Measurements from ENCODE around the gene PHF23.
A peak's percentile ranks its signal among the peaks of the same experiment; 100 is the strongest.

The PHF23 gene

DNA sequence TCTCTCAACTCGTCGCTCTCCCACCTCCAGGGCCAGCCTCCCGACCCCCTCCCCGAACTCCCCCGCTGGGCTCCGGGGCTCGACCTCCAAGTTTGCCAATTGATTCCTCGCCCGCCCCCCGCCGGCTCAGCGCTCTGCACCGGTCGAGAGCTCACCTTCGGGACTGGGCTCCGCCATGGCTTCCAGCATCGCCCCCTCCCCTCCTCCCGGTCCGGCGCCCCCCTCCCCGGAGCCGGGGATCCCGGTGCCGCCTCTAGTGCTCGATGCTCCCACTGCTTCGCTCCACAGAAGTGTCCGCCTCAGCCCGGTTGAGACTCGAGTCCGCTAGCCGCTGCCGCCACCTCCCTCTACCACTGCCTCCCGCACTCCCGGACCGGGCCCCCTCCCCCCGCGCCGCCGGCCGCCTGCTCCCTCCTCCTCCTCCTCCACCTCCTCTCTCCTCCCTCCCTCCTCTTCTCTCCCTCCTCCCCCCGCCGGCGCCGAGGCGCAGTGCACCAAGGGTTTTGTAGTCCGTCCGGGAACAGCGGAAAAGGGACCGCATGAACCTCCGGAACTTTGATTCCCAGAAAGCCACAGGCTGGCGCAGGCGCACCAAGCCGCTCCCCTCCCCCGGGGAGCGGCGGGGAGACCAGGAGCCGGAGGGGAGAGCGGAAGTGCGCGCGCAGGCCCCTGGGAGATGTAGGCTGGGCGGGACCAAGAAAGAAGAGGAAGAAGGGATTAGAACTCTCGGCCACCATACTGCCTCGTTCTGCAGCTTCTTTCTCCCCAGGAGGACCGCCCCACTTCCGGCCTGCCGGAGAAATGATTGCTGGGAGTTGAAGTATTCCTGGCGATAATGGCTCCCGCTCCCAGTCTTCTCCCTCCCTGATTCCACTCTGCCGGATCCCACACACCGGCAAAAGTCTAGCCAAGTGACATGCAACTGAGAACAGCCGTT is at the start of gene PHF23:
TSS of gene PHF23 (minus strand) at position 367 of the 937 bp plus-strand sequence. CDS start at position 189, 178 bp downstream.
- peak; percentile 93 to 96 for DNase-seq (ENCODE audit: low read depth in 2 of 2, low spot score in 1 of 2)

DNA sequence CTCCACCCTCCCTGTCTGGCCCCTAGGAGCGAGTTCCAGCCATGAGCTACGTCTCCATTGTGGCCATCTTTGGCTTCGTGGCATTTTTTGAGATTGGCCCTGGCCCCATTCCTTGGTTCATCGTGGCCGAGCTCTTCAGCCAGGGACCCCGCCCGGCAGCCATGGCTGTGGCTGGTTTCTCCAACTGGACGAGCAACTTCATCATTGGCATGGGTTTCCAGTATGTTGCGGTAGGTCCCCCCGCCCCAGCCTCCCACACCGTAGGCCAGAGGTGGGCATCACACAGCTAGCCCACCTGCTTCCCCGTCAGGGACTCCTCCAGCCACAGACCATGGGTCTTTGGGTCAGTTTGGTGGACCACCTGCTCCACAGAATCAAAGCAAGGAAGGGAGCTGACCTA is 46.4 kb upstream of the PHF23 start:
- DNase-seq (ENCODE audit: low read depth in 2 of 2, low spot score in 1 of 2) = no peak

DNA sequence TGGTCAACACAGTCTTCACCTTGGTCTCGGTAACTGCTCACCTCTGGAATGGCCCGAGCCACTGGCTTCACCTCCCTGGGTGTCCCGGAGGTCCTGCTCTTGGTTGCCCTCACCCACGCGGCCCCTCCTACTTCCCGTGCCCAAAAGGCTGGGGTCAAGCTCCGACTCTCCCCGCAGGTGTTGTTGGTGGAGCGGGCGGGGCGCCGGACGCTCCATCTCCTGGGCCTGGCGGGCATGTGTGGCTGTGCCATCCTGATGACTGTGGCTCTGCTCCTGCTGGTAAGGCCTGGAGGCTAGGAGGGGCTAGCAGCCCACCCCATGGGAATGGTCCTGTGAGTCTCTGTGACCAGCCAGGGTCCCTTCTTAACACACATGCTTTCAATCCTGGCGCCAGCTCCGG is 45.7 kb upstream of the PHF23 start:
- no peak for DNase-seq (ENCODE audit: low read depth in 2 of 2, low spot score in 1 of 2)

DNA sequence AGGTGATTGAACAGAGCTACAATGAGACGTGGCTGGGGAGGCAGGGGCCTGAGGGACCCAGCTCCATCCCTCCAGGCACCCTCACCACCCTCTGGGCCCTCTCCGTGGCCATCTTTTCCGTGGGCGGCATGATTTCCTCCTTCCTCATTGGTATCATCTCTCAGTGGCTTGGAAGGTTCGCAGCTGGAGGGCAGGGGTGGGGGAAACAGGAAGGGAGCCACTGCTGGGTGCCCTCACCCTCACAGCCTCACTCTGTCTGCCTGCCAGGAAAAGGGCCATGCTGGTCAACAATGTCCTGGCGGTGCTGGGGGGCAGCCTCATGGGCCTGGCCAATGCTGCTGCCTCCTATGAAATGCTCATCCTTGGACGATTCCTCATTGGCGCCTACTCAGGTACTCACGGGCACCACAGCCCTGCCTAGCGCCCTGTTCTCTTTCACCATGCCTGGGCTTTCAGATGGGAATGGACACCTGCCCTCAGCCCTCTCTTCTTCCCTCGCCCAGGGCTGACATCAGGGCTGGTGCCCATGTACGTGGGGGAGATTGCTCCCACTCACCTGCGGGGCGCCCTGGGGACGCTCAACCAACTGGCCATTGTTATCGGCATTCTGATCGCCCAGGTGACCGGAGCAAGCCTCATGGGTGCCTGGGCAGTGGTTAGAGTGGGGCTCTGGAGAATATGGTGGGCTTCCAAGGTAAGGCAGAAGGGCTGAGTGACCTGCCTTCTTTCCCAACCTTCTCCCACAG is 44.4 kb upstream of the PHF23 start:
- no peak for DNase-seq (ENCODE audit: low read depth in 2 of 2, low spot score in 1 of 2)

DNA sequence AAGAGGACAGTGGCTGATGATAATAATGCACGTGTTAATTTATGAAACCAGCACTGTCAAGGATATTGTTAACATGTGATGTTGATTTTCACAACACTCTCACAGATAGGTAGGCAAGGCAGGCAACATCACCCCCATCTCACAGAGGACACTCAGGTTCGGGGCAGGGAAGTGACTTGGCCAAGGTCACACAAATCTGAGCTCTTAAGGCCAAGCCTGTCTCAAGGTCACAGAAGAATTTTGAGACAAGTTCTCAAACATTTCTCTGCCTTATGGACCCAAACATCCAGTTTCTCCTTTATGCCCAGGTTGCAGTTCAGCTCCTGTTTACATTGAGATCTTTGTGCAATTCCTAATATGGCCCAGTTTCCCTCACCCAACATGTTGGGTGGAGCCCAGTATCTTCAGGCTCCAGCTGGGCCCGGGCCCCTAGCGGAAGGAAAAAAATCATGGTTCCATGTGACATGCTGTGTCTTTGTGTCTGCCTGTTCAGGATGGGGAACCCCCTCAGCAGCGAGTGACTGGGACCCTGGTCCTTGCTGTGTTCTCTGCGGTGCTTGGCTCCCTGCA is 43.6 kb upstream of the PHF23 start:
- DNase-seq (ENCODE audit: low read depth in 2 of 2, low spot score in 1 of 2) = no peak

DNA sequence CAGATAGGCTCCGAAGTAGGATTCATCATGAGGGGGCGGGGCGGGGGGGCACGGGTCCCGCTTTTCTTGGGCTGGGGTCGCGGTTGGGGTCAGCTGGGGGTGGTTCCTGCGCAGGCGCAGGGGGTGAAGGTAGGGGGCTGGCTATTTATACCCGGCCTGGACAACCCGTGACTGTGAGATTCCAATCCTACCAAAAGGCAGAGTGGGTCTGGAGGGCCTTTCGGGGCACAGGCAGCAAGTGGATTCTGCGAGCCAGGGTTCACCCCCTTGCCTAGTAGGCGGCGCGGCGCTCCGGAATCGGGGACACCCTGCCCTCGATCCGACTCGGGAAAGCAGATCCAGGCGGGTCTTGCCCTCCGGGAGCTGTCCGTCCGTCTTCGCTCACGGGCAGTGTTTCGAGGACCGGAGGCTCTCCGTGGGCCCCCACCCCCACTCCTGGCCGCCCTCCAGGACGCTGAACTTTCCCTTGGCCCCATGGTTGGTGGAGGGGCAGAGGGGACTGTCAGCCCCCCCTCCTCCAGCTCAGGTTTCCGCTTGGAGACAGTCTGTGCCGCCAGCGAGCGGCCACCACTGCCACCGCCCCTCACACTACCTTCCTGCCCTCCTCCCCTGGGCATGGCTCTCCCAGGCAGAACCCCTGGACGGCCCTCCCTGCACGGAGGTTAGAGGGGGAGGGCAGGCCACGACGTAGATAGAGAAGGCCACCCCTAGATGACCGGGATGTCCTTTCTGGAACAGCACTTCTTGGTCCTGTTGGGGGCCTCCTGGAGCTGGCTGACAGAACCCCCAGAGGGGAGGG is 42.9 kb upstream of the PHF23 start:
- no peak for DNase-seq (ENCODE audit: low read depth in 2 of 2, low spot score in 1 of 2)

DNA sequence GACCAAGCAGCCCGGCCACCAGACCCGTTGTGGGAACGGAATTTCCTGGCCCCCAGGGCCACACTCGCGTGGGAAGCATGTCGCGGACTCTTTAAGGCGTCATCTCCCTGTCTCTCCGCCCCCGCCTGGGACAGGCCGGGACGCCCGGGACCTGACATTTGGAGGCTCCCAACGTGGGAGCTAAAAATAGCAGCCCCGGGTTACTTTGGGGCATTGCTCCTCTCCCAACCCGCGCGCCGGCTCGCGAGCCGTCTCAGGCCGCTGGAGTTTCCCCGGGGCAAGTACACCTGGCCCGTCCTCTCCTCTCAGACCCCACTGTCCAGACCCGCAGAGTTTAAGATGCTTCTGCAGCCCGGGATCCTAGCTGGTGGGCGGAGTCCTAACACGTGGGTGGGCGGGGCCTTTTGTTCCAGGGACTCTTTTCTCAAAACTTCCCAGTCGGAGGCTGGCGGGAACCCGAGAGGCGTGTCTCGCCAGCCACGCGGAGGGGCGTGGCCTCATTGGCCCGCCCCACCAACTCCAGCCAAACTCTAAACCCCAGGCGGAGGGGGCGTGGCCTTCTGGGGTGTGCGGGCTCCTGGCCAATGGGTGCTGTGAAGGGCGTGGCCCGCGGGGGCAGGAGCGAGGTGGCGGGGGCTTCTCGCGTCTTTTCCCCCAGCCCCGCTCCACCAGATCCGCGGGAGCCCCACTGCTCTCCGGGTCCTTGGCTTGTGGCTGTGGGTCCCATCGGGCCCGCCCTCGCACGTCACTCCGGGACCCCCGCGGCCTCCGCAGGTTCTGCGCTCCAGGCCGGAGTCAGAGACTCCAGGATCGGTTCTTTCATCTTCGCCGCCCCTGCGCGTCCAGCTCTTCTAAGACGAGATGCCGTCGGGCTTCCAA is 42.1 kb upstream of the PHF23 start, which contains the start of gene SLC2A4:
TSS of gene SLC2A4 (plus strand) at position 645 of the 879 bp plus-strand sequence. CDS start at position 862, 217 bp downstream.
- peak in 1 of 2 donors; percentile 57 for DNase-seq (ENCODE audit: low read depth in 2 of 2, low spot score in 1 of 2)

DNA sequence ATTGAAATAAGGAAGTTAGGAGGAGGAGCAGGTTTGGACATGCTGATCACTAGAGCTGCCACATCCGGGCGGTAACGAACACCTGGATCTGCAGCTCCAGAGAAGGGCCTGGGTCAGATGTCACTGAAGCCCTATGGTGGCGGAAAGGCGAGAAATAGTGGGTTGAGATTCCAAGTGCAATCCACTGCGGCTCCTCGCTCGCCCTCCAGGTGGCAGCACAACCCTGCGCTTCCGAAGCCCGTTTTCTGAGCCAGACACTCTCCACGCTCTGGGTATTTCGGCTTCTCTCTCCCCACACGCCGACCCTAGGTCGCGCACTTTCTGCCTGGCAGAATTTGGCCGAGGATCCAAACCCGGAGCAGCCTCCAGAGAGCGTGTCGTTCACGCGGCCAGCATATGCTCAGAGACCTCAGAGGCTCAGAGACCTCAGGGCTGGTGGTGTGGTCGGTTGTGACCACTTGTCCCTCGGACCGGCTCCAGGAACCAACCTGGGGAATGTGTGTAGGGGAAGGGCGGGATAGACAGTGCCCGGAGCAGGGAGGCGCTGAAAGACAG is 41.3 kb upstream of the PHF23 start:
- DNase-seq (ENCODE audit: low read depth in 2 of 2, low spot score in 1 of 2) = peak; percentile 61 to 71

DNA sequence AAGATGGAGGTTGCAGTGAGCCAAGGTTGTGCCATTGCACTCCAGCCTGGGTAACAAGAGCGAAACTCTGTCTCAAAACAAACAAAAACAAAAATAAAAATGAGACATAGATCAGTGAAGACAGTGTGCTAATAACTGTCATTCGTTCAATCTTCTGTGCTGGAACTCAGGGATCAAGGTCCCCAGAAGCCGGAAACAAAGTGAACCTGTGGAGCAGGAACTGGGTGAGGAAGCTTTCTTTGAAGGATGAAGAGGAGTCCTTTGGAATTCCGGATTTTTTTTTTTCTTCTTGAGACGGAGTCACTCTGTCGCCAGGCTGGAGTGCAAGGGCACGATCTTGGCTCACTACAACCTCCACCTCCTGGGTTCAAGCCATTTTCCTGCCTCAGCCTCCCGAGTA is 40.2 kb upstream of the PHF23 start:
- no peak for DNase-seq (ENCODE audit: low read depth in 2 of 2, low spot score in 1 of 2)

DNA sequence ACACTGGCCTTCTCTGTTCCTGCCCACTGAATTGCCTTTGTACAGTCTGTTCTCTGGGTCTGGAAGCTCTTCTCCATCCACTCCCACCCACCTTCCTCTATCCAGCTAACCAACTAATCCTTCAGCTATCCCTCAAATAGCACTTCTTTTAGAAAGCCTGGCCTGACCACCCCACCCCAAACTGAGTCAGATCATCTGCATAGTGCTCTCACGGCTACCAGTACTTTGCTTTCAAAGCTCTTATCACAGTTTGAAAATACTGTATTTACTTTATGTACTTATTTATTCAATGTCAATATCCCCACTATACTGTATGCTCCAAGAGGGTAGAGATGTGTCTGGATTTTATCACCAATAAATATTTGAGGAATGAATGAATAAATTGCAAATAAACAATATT is 27.5 kb upstream of the PHF23 start:
- no peak for DNase-seq (ENCODE audit: low read depth in 2 of 2, low spot score in 1 of 2)

DNA sequence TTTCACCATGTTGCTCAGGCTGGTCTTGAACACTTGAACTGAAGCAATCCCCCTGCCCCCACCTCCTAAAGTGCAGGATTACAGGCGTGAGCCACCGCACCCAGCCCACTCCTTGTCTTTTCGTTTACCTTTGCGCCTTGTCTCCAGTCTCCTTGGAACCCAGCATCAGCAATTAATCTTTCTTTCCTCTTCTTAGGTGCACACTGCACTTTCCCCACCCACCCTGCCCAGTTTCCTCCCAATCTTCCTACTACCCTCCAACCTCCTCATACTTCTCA is 24.5 kb upstream of the PHF23 start:
- no peak for DNase-seq (ENCODE audit: low read depth in 2 of 2, low spot score in 1 of 2)

DNA sequence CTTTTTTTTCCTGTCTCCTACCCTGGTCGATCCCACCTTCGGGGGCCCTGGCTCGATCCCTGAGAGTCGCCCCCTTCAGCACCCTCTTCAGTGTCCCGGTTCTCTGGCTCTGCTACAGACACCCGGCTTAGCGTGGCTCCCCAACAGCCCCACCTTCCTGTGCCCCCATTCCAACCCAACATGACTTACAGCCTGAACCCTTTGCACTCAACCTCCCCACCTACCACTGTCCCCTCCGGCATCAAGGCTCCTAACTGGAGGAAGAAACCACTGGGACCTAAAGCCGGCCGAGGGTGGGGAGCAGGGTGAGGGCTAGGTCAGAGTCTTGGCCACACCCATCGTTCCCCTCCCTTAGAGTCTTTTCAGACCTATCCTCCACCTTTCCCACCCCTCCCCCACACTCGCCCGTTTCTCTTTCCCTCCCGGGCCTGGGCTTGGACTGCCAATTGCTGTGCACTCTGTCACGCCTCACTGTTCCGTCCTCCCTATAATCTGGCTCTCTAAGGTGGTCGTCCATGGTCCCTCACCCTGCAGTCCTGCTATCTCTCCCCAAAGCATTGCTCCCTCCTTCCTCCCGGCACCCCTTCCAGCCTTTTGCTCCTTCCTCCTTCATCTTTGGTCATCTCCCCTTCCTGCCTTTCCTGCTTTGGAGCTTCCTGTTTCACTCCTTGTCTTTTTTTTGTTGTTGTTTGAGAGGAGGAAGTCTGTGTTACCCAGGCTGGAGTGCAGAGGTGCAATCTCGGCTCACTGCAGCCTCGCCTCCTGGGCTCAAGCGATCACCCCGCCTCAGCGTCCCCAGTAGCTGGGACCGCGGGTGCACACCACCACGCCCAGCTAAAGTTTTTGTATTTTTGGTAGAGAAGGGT is 23.9 kb upstream of the PHF23 start:
- no peak for DNase-seq (ENCODE audit: low read depth in 2 of 2, low spot score in 1 of 2)

DNA sequence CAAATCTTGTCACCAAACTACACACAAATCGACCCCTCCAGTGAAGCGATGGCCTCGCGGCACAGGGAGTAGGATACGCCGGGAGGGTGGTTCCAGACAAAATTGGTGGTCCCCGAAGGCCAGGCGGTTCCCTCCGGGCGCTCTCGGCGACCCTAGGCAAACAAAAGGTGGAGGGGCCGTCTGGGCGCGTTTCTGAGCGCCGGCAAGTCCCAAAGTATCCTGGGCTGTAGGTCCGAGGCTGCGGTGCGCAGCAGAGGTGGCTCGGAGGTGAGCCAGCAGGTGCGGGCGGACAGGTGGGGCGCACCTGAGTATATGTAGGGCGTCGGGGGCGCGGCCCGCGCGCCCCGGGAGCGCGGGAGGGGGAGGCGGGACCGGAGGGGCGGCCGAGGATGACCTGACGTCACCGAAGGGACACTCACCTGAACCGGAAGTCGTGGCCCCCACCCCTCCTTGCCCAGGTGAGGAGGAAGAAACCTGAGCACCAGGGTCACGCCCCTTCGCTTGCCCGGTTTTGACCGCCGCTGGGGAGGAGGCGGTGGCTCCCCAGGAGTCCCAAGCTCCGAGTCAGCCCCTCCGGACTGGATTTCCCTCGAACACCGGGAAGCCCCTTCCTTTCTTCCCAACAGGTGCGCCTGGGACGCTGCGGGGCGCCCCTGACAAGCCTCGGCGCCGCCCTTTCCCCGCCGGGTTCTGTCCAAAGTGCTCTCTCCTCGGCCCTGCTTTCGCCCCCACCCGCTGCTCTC is 23.1 kb upstream of the PHF23 start, which contains the start of gene CLDN7:
TSS of gene CLDN7 (minus strand) at position 287 of the 743 bp plus-strand sequence. CDS start 435 bp downstream, outside the sequence.
- no peak for DNase-seq (ENCODE audit: low read depth in 2 of 2, low spot score in 1 of 2)

DNA sequence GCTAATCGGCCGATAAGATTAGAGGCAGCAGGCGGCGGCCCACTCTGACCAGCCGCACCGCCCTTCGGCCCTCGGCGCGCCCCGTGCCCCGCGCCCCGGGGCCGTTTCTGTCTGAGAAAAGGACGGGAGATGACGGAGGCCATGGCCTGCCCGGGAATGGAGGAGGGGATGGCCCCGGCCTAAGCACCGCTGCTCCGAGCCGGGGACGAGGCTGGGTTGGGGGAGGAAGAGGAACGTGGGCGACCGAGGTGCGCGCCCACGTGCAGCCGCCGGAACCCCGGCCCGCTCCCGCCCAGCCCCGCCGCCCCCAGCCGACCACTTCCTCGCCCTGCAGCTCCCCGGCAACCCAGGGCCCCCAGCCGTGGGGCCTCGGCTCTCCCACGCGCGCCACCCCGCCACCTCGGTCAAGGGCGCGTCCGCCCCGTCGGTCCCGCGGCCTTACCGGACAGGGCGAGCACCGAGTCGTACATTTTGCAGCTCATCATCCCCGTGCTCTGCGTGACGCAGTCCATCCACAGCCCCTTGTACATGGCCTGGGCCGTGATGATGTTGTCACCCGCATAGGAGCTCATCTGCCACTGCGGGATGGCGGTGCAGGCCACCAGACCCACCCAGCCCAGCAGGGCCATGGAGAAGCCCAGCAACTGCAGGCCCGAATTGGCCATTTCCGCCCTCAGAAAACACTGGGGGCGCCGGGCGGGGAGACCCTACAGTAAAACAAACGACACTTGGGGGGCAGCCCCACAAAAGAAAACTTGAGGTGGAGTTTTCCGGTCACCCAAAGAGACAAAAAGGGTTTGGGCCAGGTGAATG is 22.3 kb upstream of the PHF23 start:
- DNase-seq (ENCODE audit: low read depth in 2 of 2, low spot score in 1 of 2) = no peak

DNA sequence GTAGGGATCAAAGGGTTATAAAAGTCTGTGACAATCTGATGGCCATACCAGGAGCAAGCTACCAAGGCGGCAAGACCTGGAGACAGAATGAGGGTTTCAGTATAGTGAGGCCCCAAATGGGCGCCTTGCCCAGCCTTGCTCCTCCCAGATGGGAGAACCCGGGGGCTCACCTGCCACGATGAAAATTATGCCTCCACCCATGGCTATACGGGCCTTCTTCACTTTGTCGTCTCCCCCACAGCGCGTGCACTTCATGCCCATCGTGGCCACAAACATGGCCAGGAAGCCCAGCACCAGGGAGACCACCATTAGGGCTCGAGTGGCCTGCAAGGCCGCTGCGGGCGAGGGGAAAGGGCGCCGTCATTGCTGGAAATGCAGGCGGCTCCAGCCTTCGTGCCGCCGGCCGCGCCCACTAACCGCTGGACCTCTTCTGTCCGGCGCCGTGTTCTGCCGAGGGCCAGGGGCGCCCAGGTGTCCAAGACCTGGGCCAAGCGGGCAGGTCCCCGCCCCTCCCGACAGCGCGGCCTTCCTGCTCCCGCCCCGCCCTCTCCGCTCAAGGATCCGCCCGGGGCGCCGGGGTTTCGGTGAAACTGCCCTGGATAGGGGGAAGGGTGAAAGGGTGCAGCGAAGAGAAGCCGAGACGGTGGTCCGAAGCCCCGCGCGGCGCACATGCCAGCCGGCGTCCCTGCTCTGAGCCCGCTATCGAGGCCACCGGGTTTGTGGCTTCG is 21.6 kb upstream of the PHF23 start:
- DNase-seq (ENCODE audit: low read depth in 2 of 2, low spot score in 1 of 2) = no peak

DNA sequence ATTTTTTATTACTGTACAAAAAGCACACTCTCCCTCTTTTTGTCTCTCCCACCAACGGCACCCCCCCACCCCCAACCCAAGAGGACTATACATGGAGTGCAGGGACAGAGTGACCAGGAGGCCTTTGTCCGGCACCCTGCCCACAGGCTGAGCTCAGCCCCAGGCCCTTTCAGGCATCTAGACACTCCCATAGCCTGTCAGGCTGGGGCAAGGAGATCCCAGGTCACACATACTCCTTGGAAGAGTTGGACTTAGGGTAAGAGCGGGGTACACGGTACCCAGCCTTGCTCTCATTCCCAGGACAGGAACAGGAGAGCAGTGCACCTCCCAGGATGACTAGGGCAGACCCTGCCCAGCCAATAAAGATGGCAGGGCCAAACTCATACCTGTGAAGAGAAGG is 20.9 kb upstream of the PHF23 start:
- no peak for DNase-seq (ENCODE audit: low read depth in 2 of 2, low spot score in 1 of 2)

DNA sequence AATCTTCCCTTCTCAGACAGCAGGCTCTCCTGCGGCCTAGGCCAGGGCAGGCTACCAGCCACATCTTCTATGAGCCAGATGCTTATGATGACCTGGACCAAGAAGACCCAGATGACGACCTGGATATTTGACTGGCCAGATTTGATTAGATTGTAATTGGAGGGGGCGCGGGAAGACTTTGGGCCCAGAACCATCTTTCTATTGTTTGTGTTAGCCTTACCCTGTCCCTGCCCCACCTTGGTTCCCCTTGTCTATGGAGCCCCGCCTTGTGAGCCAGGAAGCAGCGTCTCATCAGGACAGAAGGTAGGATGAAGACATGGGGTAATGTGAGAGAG is 20.3 kb upstream of the PHF23 start:
- DNase-seq (ENCODE audit: low read depth in 2 of 2, low spot score in 1 of 2) = no peak

All from stimulated activated CD8-positive, alpha-beta memory T cell treated with anti-CD3 and anti-CD28 coated beads, Interleukin-4, amount 100 ng/mL, for 1 hour (primary cell).